Eye (tissue), 1 donor: ENCODE results near the gene ISM1.

Experiments
- DNase-seq: peaks from one replicate; pipeline ENCODE4 v3.0.0-alpha.2; 2015

Gene ISM1

GRCh38 chr20:13220904-13221297 lies at the start of gene ISM1:
ISM1 (plus strand) TSS chr20:13221274; CDS start chr20:13221777, 503 bp downstream.
- no peak for DNase-seq

GRCh38 chr20:13173201-13173600 lies 47.9 kb upstream of the ISM1 start:
- DNase-seq, result no peak

- DNase-seq, result no peak
Observed at GRCh38 chr20:13174402-13174801, 46.7 kb upstream of the ISM1 start.

- no peak for DNase-seq
Observed at GRCh38 chr20:13180986-13181889, 39.8 kb upstream of the ISM1 start.

- DNase-seq, result no peak
Observed at GRCh38 chr20:13183005-13183404, 38.1 kb upstream of the ISM1 start.

- DNase-seq, result no peak
Observed at GRCh38 chr20:13186043-13186774, 34.9 kb upstream of the ISM1 start.

GRCh38 chr20:13187899-13188298 lies 33.2 kb upstream of the ISM1 start:
- DNase-seq, result no peak

- no peak for DNase-seq
Observed at GRCh38 chr20:13199279-13199678, 21.8 kb upstream of the ISM1 start.

- peak; percentile 34 for DNase-seq
Observed at GRCh38 chr20:13200767-13201500, 20.1 kb upstream of the ISM1 start.

- DNase-seq, result no peak
Observed at GRCh38 chr20:13202565-13202964, 18.5 kb upstream of the ISM1 start.

- DNase-seq, result no peak
Observed at GRCh38 chr20:13205425-13205824, 15.6 kb upstream of the ISM1 start.

- DNase-seq, result no peak
Observed at GRCh38 chr20:13205848-13206434, 15.1 kb upstream of the ISM1 start.

GRCh38 chr20:13207016-13207415 lies 14.1 kb upstream of the ISM1 start:
- no peak for DNase-seq

GRCh38 chr20:13211956-13212618 lies 9.0 kb upstream of the ISM1 start:
- DNase-seq, result no peak

GRCh38 chr20:13212750-13213149 lies 8.3 kb upstream of the ISM1 start:
- peak; percentile 14 for DNase-seq

GRCh38 chr20:13213335-13213734 lies 7.7 kb upstream of the ISM1 start:
- no peak for DNase-seq

GRCh38 chr20:13216533-13216932 lies 4.5 kb upstream of the ISM1 start:
- DNase-seq, result no peak

GRCh38 chr20:13219327-13220193 lies 1.5 kb upstream of the ISM1 start:
- DNase-seq, result no peak

GRCh38 chr20:13220194-13220903 lies 725 bp upstream of the ISM1 start:
- peak; percentile 84 for DNase-seq

- DNase-seq, result no peak
Observed at GRCh38 chr20:13221313-13221672, 219 bp downstream of the ISM1 start.
